Fibroblast of the aortic adventitia (primary cell): ENCODE data around the gene NGDN. TPM values are rescaled to one million over a fixed set of nuclear protein-coding genes. Genes with fewer than 3 reads are reported as not detected.

Experiments used
- DNase-seq: peaks from one replicate; pipeline ENCODE4 v3.0.0-alpha.2; 2010; ENCODE audit warnings: low read depth
- H3K4me3 ChIP-seq: 2 replicates; pipeline ENCODE4 v1.5.1; 2011; ENCODE audit warnings: low read depth, mild to moderate bottlenecking, control low read depth, low read length, moderate library complexity
- CTCF ChIP-seq: IDR thresholded peaks from 2 replicates; pipeline ENCODE4 v1.5.1; 2011; ENCODE audit warnings: mild to moderate bottlenecking, low read length, control low read depth, inconsistent platforms; ENCODE audit not compliant: insufficient read depth
- total RNA-seq: library from RNA; depleted of rRNA; stranded (reverse); fragments of >200 nt; gene quantifications from 2 replicates; pipeline ENCODE4 v1.2.3, GENCODE V29; 2012; ENCODE audit warnings: low replicate concordance

The NGDN gene
- total RNA-seq, 1 donor = 31.5 TPM

GRCh38 chr14:23445773-23446172 lies 23.7 kb upstream of the NGDN start:
- TF ChIP-seq CTCF = no peak
- H3K4me3 ChIP-seq = no peak overlapping the region
- DNase-seq = no peak

- H3K4me3 ChIP-seq = no peak overlapping the region
- TF ChIP-seq CTCF = no peak
- no peak for DNase-seq
Measured at GRCh38 chr14:23446291-23446851, 23.1 kb upstream of the NGDN start.

DNA sequence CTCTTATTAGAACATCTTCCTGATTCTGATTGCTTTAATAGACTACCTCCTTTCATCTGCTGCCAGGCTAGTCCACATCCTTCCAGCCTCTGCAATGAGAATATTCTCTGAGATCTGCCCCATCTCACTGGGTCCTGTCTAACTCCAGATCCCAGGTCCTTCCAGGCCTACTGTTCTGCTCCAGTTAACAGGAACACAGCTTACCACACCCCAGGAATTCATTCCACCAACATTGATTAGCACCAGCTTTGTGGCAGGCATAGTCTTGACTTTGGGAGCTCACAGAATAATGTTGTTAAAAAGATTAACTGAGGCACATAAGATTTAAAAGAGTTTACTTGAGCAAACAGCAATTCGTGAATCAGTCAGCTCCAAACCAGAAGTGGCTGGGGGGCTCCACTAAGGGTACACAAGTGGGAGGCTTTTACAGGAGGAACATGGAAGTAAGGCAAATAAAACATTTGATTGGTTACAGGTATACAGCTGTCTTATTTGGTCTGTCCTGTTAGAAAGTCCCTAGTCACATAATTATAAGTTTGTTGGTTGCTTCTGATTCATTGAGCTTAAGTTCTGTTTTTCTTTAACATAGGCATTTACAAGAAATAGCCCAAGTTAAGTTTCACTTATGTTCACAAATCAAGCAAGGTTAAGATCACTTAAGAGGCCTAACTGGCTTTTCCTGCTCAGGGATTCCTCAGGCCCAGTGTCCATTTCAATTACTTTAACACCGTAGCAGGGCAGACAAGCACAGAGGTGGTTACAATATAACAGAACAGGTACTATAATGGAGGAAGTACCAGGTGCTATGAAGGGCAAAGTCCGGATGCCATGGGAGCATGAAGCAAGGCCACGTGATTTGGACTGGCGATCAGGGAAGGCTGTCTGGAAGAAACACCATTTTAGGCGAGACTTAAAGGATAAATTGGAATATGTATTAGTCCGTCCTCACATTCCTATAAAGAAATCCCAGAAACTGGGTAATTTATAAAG lies 21.8 kb upstream of the NGDN start:
- no peak for TF ChIP-seq CTCF
- no peak for DNase-seq
- no peak overlapping the region for H3K4me3 ChIP-seq

DNA sequence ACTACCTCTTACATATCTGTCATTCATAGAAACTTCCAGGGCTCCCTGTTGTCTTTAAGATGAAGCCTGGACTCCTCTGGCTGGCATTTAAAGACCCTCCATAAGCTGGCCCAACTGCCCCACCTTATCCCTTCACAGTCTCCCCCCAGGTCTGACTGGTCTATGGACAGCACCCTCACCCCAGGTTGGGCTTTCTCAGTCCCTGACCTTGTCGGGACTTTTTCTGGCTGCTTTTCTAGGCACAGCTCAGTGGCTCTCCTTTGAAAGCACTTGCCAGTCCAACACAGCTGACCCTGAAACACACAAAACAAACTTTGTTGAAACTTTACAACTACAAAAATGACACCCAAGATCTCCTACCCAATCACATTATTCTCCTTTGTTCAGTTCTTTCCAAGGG lies 20.2 kb upstream of the NGDN start:
- DNase-seq = no peak
- H3K4me3 ChIP-seq = no peak overlapping the region
- no peak for TF ChIP-seq CTCF

DNA sequence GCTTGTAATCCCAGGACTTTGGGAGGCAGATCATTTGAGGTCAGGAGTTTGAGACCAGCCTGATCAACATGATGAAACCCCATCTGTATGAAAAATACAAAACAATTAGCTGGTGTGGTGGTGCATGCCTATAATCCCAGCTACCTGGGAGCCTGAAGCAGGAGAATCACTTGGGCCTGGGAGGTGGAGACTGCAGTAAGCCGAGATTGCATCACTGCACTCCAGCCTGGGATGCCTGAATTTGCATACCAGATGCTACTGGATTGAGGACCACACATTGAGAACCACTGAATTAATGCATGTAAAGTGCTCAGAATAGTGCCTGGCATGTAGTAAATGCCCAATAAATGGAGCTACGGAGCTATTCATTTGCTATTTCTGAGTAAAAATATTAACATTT lies 19.1 kb upstream of the NGDN start:
- TF ChIP-seq CTCF = no peak
- H3K4me3 ChIP-seq = no peak overlapping the region
- no peak for DNase-seq

- no peak for DNase-seq
- TF ChIP-seq CTCF = no peak
- no peak overlapping the region for H3K4me3 ChIP-seq
Measured at GRCh38 chr14:23452237-23452636, 17.3 kb upstream of the NGDN start.
